Keratinocyte (primary cell): ENCODE data around the gene ITPR2. TPM values are rescaled to one million over a fixed set of nuclear protein-coding genes. Genes with fewer than 3 reads are reported as not detected.

Source experiments
- DNase-seq: peaks from one replicate; pipeline ENCODE4 v3.0.0-alpha.2; 2011; ENCODE audit warnings: low read depth, missing footprints, low spot score
- FAIRE-seq: peaks from 2 replicates; lab custom pipeline; 2011; peaks lifted over from hg19 to GRCh38; lab: Jason Lieb, UNC
- H2AFZ ChIP-seq: 2 replicates; pipeline ENCODE4 v1.6.0; 2012; ENCODE audit warnings: low read length, control low read depth, inconsistent platforms; ENCODE audit not compliant: control insufficient read depth
- H3K27ac ChIP-seq: 2 replicates; pipeline ENCODE4 v1.5.1; 2011; ENCODE audit warnings: low read length; ENCODE audit not compliant: control insufficient read depth, insufficient read depth
- H3K27me3 ChIP-seq: 3 replicates; pipeline ENCODE4 v1.6.0; 2011; ENCODE audit warnings: low read length; ENCODE audit not compliant: control insufficient read depth, insufficient read depth; ENCODE audit errors: extremely low read depth
- H3K36me3 ChIP-seq, 2 experiments: 2 replicates in 1 of 2; 3 replicates in 1 of 2; pipeline ENCODE4 v1.5.1; 2011; ENCODE audit warnings: low read length in 2 of 2, mild to moderate bottlenecking in 1 of 2; ENCODE audit not compliant: control insufficient read depth in 2 of 2, insufficient read depth in 2 of 2; ENCODE audit errors: extremely low read depth in 1 of 2
- H3K4me1 ChIP-seq: 3 replicates; pipeline ENCODE4 v1.5.1; 2011; ENCODE audit warnings: low read length; ENCODE audit not compliant: control insufficient read depth, insufficient read depth; ENCODE audit errors: extremely low read depth
- H3K4me2 ChIP-seq: 3 replicates; pipeline ENCODE4 v1.6.0; 2011; ENCODE audit warnings: low read depth, low read length; ENCODE audit not compliant: control insufficient read depth, insufficient read depth; ENCODE audit errors: extremely low read depth
- H3K4me3 ChIP-seq, 3 experiments: fragments of 200-600 bp in 1 of 3; sonication (generic) in 1 of 3; 2 replicates in 2 of 3; 3 replicates in 1 of 3; pipeline ENCODE4 v1.5.1; 2011 to 2016; ENCODE audit warnings: low read length in 3 of 3, mild to moderate bottlenecking in 3 of 3, control low read depth in 2 of 3, inconsistent platforms in 1 of 3, low read depth in 1 of 3, mixed read lengths in 1 of 3, mixed run types in 1 of 3, moderate library complexity in 1 of 3; ENCODE audit not compliant: control insufficient read depth in 2 of 3, insufficient read depth in 2 of 3; ENCODE audit errors: extremely low read depth in 1 of 3
- H3K79me2 ChIP-seq: 2 replicates; pipeline ENCODE4 v1.6.0; 2012; ENCODE audit warnings: low read length; ENCODE audit not compliant: control insufficient read depth, insufficient read depth
- H3K9ac ChIP-seq: 3 replicates; pipeline ENCODE4 v1.6.0; 2011; ENCODE audit warnings: low read length; ENCODE audit not compliant: control insufficient read depth, insufficient read depth; ENCODE audit errors: extremely low read depth
- H3K9me1 ChIP-seq: 3 replicates; pipeline ENCODE4 v1.6.0; 2011; ENCODE audit warnings: low read length; ENCODE audit not compliant: control insufficient read depth, insufficient read depth; ENCODE audit errors: extremely low read depth
- H3K9me3 ChIP-seq: 2 replicates; pipeline ENCODE4 v1.5.1; 2012; ENCODE audit warnings: low read depth, low read length; ENCODE audit not compliant: control insufficient read depth
- H4K20me1 ChIP-seq: 3 replicates; pipeline ENCODE4 v1.6.0; 2011; ENCODE audit warnings: low read length; ENCODE audit not compliant: control insufficient read depth, insufficient read depth; ENCODE audit errors: extremely low read depth
- CTCF ChIP-seq, 3 experiments: IDR thresholded peaks in 1 of 3; conservative IDR thresholded peaks in 1 of 3; optimal IDR thresholded peaks in 1 of 3; 2 replicates in 2 of 3; 3 replicates in 1 of 3; pipeline versions ENCODE3 to v1.5.1; 2011; ENCODE audit warnings: low read length in 3 of 3, mild to moderate bottlenecking in 3 of 3, moderate library complexity in 2 of 3, control low read depth in 1 of 3, inconsistent platforms in 1 of 3; ENCODE audit not compliant: insufficient read depth in 2 of 3; ENCODE audit errors: extremely low read depth in 1 of 3
- EZH2 ChIP-seq: IDR thresholded peaks from one replicate; pipeline ENCODE4 v1.6.1; 2012; ENCODE audit warnings: inconsistent platforms, mild to moderate bottlenecking, low read length, moderate library complexity
- dilution Hi-C: fragments of 300-500 bp; cut with MboI; formaldehyde crosslinking; loops from one replicate; pipeline ENCODE4 v1.7.0; 2020; ENCODE audit warnings: low sequenced_read_pairs; ENCODE audit not compliant: extremely low pct_ligation_motif_present
- polyA plus RNA-seq, 5 experiments: library from polyadenylated mRNA; depleted of rRNA in 3 of 5; stranded (reverse) in 3 of 5; stranded (forward) in 1 of 5; unstranded in 1 of 5; fragments of >200 nt; gene quantifications; 1 replicate in 1 of 5; 2 replicates in 3 of 5; 3 replicates in 1 of 5; pipeline versions ENCODE4 v1.2.1 to v1.2.3, GENCODE V29; 2011 to 2012; ENCODE audit warnings: missing spikeins in 2 of 5, low read depth in 1 of 5, low replicate concordance in 1 of 5

Gene ITPR2
- polyA plus RNA-seq, 1 donor (not counting 4 experiments of a cell fraction or from before 2014, with no cell fraction given), result 7.6 TPM

DNA sequence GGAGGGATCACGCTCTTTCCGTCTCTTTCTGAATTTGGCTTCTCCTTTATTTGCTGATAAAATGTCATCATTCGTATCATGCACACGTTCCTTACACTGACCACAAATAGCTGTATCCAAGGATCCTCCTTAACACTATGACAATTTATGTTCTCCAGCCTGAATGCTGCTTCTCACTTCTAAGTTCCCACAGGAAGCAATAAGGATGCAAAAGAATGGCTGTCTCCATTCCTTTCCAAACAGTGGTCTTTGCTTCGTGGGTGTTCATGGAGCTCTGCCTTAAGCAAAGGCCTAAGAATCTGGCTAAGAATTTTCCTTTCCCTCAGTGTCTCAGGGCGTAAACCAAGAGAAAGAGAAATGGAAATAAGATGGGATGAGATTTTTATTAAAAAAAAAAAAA lies 200.2 kb downstream of the ITPR2 start:
- Histone ChIP-seq H3K27ac (no peak overlapping the region), H3K9me1 (no peaks in the 10 kb centered on the region), H3K9ac (no peak overlapping the region), H4K20me1 (no peaks in the 10 kb centered on the region), H3K4me3 (no peak overlapping the region), H3K4me1 (peaks cover 14% of the 10 kb centered on the region), H3K36me3 (no peaks in the 10 kb centered on the region), H3K27me3 (no peaks in the 10 kb centered on the region), H3K4me2 (no peak overlapping the region), H3K79me2 (no peaks in the 10 kb centered on the region), H2AFZ (no peak overlapping the region), H3K9me3 (no peaks in the 10 kb centered on the region)
- DNase-seq (no peak), FAIRE-seq (no peak)
- TF ChIP-seq CTCF (optimal IDR thresholded peaks at IDR 0.05 in 1 of 3, IDR thresholded peaks at IDR 0.05 in 1 of 3, conservative IDR thresholded peaks at IDR 0.05 in 1 of 3; ENCODE audit: extremely low read depth in 1 of 3, insufficient read depth in 2 of 3, low read length in 3 of 3) (no peak), EZH2 (no peak)
- dilution Hi-C loops, result no loop called here

DNA sequence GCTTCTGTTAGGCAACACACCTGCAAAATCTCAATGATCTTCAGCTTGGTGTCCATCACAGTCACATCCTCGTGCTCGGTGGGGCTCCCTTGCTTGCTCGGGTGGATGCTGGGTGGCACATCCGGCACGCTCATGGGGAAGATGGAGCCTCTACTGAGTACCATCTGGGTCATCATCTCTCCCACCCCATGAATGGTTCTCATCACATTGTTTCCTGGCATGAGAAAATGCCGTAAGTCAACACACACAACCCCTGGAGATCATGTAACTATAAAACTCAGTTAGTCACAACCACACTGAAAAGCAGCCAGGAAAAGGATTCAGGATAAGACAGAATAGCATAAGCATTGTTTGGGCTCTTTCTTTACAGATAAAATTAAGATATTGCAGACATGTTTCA lies 201.1 kb downstream of the ITPR2 start:
- H3K4me3 ChIP-seq, result no peak overlapping the region
- H3K27ac ChIP-seq, result no peak overlapping the region
- H3K27me3 ChIP-seq, result no peaks in the 10 kb centered on the region
- no peaks in the 10 kb centered on the region for H3K9me1 ChIP-seq
- H3K9ac ChIP-seq, result no peak overlapping the region
- dilution Hi-C loops, result no loop called here
- H4K20me1 ChIP-seq, result no peaks in the 10 kb centered on the region
- no peak overlapping the region for H3K4me2 ChIP-seq
- no peak for TF ChIP-seq EZH2
- TF ChIP-seq CTCF (optimal IDR thresholded peaks at IDR 0.05 in 1 of 3, IDR thresholded peaks at IDR 0.05 in 1 of 3, conservative IDR thresholded peaks at IDR 0.05 in 1 of 3; ENCODE audit: extremely low read depth in 1 of 3, insufficient read depth in 2 of 3, low read length in 3 of 3), result no peak
- H2AFZ ChIP-seq, result no peak overlapping the region
- no peaks in the 10 kb centered on the region for H3K9me3 ChIP-seq
- peaks cover 11% of the 10 kb centered on the region for H3K4me1 ChIP-seq
- H3K79me2 ChIP-seq, result no peaks in the 10 kb centered on the region
- FAIRE-seq (no peak), DNase-seq (no peak)
- no peaks in the 10 kb centered on the region for H3K36me3 ChIP-seq
